ENCODE measurements around the gene SMIM36.
"Not testable (repeated sequence)": the region's sequence is repeated elsewhere in the genome, so short reads cannot be mapped to it uniquely, and the experiment has no call there.

The SMIM36 gene

DNA sequence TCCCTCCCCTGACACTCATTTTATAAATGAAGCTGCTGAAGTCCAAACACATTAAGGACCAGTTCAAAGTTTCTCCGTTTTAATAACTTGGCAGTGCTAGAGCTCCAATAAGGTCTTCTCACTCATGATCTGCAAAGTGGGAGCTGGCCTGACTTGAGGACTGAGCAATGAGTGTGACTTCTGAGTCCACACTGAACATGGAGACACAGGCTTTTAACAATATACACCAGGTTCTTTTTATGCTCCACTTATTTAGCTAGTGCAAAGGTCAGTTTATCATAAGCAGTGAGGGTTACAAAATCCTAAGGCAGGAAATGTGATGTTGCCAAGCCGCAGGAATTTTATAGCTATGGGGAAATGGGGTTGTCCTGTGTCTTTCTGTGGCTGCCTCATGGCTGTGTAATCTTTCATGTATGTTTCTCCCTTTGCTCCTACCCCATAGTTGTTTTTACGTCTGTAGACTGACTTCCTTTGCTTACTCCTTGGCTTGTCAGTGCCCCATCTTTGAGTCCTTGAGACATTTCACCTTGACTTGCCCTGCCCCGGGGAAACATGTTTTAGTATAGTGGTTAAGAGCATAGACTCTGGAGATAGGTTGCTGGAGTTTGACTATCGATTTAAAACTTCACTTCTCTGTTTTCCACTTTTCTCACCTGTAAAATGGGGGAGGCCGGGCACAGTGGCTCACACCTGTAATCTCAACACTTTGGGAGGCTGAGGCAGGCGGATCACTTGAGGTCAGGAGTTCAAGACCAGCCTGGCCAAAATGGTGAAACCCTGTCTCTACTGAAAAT is 77.4 kb downstream of the SMIM36 start:
- TF ChIP-seq, protein P1, sequence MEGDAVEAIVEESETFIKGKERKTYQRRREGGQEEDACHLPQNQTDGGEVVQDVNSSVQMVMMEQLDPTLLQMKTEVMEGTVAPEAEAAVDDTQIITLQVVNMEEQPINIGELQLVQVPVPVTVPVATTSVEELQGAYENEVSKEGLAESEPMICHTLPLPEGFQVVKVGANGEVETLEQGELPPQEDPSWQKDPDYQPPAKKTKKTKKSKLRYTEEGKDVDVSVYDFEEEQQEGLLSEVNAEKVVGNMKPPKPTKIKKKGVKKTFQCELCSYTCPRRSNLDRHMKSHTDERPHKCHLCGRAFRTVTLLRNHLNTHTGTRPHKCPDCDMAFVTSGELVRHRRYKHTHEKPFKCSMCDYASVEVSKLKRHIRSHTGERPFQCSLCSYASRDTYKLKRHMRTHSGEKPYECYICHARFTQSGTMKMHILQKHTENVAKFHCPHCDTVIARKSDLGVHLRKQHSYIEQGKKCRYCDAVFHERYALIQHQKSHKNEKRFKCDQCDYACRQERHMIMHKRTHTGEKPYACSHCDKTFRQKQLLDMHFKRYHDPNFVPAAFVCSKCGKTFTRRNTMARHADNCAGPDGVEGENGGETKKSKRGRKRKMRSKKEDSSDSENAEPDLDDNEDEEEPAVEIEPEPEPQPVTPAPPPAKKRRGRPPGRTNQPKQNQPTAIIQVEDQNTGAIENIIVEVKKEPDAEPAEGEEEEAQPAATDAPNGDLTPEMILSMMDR (IDR thresholded peaks at IDR 0.05): no peak
- H3K4me3 ChIP-seq: no peak overlapping the region
- DNase-seq (ENCODE audit: low spot score): no peak
- H3K27ac ChIP-seq: no peak overlapping the region

DNA sequence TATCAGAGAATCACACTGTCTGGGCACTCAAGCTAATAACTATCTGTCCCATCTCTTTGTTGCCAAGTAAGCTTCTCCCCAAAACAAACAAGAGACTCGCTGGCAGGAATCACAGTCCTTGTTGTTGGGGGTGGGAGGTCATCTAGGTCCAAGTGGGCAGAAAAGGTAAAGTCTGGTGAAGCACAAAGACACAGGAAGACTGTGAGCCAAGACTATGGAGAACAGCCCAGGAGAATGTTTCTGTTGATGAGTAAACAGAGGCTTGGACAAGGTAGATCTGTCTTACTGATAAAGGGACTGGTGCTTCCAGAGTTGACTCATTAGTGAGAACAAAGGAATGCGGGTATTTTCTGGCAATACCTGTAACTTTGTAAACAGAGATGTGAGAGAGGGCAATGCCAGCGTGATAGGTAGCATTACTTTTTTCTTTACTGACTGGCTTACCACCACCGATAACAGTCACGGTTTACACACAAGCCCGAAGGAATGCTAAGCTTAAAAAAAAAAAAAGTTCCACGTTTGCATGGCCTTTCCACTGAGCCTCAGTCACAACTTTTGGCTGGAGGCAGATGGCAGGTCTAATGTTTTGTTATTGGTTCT is 78.1 kb downstream of the SMIM36 start:
- H3K27ac ChIP-seq: no peak overlapping the region

DNA sequence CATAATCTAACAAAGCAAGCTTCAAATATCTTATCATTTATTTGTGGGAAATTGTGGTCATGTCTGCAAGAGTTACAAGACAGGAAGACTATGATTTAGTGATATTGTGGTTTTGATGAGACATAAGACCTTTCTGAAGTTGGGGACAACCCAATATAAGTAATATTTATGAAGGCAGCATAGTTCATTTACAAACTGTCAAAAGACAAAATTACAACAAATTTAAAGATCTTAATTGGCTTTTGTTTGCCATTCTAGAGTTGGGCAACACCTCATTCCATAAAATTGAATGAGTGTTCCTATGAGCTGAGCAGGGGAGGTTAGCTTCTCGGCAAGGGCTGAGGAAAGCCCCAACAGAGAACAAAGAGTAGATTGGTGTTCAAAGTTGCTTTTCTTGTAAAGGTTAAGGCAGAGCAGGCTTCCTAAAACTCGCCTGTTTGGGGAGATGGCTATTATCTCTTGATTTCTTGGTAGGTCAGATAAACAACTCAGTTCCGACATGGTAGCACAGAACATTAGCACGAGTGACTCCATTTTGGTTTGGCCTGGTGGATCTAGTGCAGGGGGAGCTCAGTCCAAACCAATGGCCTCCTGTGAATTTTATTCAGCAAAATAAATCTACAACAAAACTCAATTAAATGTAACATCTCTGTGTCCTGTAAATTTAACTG is 78.8 kb downstream of the SMIM36 start:
- H3K27ac ChIP-seq: no peak overlapping the region
- DNase-seq (ENCODE audit: low spot score): no peak
- H3K4me3 ChIP-seq: no peak overlapping the region
- TF ChIP-seq, protein P1 (IDR thresholded peaks at IDR 0.05): no peak

More for the DNA sequence above, 78.1 kb downstream of the SMIM36 start:
- TF ChIP-seq, protein P1 (IDR thresholded peaks at IDR 0.05): no peak
- no peak overlapping the region for H3K4me3 ChIP-seq
- no peak for DNase-seq (ENCODE audit: low spot score)

DNA sequence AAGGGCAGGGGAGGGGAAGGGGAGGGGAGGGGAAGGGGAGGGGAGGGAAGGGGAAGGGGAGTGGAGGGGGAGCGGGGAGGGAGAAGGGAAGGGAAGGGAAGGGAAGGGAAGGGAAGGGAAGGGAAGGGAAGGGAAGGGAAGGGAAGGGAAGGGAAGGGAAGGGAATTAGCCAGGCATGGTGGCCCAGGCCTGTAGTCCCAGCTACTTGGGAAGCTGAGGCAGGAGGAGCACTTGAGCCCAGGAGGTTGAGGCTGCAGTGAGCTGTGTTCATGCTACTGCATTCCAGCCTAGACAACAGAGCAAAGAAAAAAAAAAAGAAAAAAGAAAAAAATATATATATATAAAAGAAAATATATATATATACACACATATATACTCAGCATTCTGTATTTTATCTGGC is 79.3 kb downstream of the SMIM36 start:
- DNase-seq (ENCODE audit: low spot score); H3K4me3 ChIP-seq; H3K27ac ChIP-seq: not testable (repeated sequence)

DNA sequence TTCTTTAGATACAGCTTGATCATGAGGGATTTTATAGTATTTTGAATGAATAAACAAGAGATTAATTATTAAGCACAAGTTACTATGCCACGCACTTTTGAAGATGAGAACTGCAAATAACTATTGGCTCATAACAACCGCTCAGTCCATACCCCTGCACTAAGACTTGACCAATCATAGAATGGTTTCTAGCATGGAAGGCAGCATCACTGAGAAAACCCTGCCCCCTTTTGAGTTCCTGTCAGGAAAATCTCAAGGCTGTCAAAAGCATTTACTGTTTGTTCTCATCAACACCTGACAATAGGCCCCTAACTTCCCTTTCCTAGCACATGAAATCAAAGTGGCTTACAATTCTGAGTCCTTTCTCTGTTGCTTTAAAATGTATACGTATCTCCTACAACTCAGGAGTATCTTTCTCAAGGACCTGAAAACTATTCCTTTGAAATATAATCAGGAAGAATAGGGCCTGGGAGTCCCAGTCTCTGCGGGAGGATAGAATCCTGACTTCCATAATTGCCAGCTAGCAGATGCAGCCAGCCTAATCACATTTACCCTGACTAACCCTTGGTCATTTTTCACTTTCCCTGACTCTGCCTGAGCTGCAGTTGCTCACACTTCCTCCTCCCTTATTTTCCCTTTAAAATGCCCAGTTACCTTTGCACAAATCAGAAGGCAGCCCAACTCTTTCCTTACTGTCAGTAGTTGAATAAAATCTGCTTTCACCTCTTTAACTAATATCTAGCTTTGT is 80.5 kb downstream of the SMIM36 start:
- TF ChIP-seq, protein P1 (IDR thresholded peaks at IDR 0.05): no peak
- Histone ChIP-seq H3K27ac (no peak overlapping the region), H3K4me3 (no peak overlapping the region)
- DNase-seq (ENCODE audit: low spot score): no peak

DNA sequence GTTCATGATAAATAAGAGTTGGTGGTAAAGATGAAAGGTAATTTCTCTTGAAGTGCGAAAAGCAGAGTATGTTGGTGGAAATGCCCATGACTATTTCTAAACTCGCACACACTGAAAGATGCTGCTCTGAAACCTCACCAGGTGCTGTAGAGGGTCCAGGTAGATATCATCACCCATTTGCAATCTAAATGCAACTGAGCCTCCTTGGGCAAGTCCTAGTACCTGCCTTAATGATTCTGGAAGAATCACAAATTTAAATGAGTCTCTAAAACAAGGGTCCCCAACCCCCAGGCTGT is 83.7 kb downstream of the SMIM36 start:
- H3K27ac ChIP-seq: peak overlapping the region in 1 of 2 donors; percentile 31
- TF ChIP-seq, protein P1 (IDR thresholded peaks at IDR 0.05): no peak
- no peak for DNase-seq (ENCODE audit: low spot score)
- no peak overlapping the region for H3K4me3 ChIP-seq
